Measurements from ENCODE around the gene RNF213.

- no peak for TF ChIP-seq EZH2 (optimal IDR thresholded peaks at IDR 0.05; ENCODE audit: low read depth, low read length)
- TF ChIP-seq CTCF (IDR thresholded peaks at IDR 0.05; ENCODE audit: low read length), result no peak
- TF ChIP-seq EZH2phosphoT487 (IDR thresholded peaks at IDR 0.05; ENCODE audit: low read length), result no peak
These were observed 149.0 kb downstream of the RNF213 start for GRCh38 chr17:80409626-80410025.
